HepG2 (cell line): Measurements from ENCODE around the gene GNGT2. TPM values are rescaled to one million over a fixed set of nuclear protein-coding genes. Genes with fewer than 3 reads are reported as not detected.

Source experiments
- AGO2 ChIP-seq: fragments of 200-400 bp; formaldehyde crosslinking; optimal IDR thresholded peaks from 2 replicates; pipeline ENCODE3; 2017; ENCODE audit warnings: mild to moderate bottlenecking, low read depth, low read length, moderate library complexity
- BATF2 ChIP-seq: sonication (generic); formaldehyde crosslinking; IDR thresholded peaks from 2 replicates; pipeline ENCODE4 v1.8.0; 2022; ENCODE audit warnings: mild to moderate bottlenecking, missing genetic modification reagents, moderate library complexity
- HBP1 ChIP-seq: IDR thresholded peaks from 2 replicates; pipeline ENCODE4 v1.6.1; 2016; ENCODE audit warnings: low read depth, control low read depth
- HNF4A ChIP-seq: sonication (generic); formaldehyde crosslinking; IDR thresholded peaks from 2 replicates; pipeline ENCODE4 v1.4.0; 2020; ENCODE audit warnings: missing genetic modification reagents
- IKZF4 ChIP-seq: sonication (generic); formaldehyde crosslinking; IDR thresholded peaks from 2 replicates; pipeline ENCODE4 v1.5.1; 2020; ENCODE audit warnings: borderline replicate concordance, mild to moderate bottlenecking, low read depth, missing genetic modification reagents; ENCODE audit errors: not compliant biosample characterization
- SIN3B ChIP-seq: fragments of 150-350 bp; IDR thresholded peaks from 2 replicates; pipeline ENCODE4 v1.6.1; 2014; ENCODE audit warnings: low read length
- TEAD3 ChIP-seq: optimal IDR thresholded peaks from 2 replicates; pipeline ENCODE3; 2016; ENCODE audit warnings: borderline replicate concordance
- ZC3H4 ChIP-seq: sonication (generic); formaldehyde crosslinking; IDR thresholded peaks from 2 replicates; pipeline ENCODE4 v1.4.0; 2020; ENCODE audit warnings: missing genetic modification reagents, borderline replicate concordance
- ZNF646 ChIP-seq: sonication (generic); formaldehyde crosslinking; IDR thresholded peaks from 2 replicates; pipeline ENCODE4 v1.9.0; 2021; ENCODE audit warnings: mild to moderate bottlenecking, missing genetic modification reagents
- polyA plus RNA-seq, 8 experiments: library from polyadenylated mRNA; depleted of rRNA in 3 of 8; stranded (reverse) in 7 of 8; unstranded in 1 of 8; fragments of >200 nt; fragmentation: Illumina TruSeq in 4 of 8; extraction: Trizol in 4 of 8; gene quantifications; 2 replicates each; pipeline versions ENCODE4 v1.2.1 to v1.2.3, GENCODE V29; 2011 to 2016; ENCODE audit warnings: low read depth in 4 of 8, missing spikeins in 1 of 8, mixed read lengths in 1 of 8; ENCODE audit not compliant: insufficient read depth in 1 of 8
- total RNA-seq, 5 experiments: library from RNA; depleted of rRNA; stranded (reverse); fragments of >200 nt; fragmentation: Illumina TruSeq; extraction: Trizol; gene quantifications; 2 replicates each; pipeline ENCODE4 v1.2.3, GENCODE V29; 2016; ENCODE audit warnings: low read depth in 1 of 5
- TF ChIP-seq, protein P1 (sequence below): sonication (generic); formaldehyde crosslinking; IDR thresholded peaks from 2 replicates; pipeline ENCODE4 v1.4.0; 2020; ENCODE audit warnings: missing genetic modification reagents
- TF ChIP-seq, protein P2 (sequence below): sonication (generic); formaldehyde crosslinking; IDR thresholded peaks from 2 replicates; pipeline ENCODE4 v1.4.0; 2020; ENCODE audit warnings: missing genetic modification reagents

GNGT2 gene
- total and polyA plus RNA-seq, 2 of the 13 experiments (the other 11 are each of a cell fraction or from before 2014, with no cell fraction given) = not detected

DNA sequence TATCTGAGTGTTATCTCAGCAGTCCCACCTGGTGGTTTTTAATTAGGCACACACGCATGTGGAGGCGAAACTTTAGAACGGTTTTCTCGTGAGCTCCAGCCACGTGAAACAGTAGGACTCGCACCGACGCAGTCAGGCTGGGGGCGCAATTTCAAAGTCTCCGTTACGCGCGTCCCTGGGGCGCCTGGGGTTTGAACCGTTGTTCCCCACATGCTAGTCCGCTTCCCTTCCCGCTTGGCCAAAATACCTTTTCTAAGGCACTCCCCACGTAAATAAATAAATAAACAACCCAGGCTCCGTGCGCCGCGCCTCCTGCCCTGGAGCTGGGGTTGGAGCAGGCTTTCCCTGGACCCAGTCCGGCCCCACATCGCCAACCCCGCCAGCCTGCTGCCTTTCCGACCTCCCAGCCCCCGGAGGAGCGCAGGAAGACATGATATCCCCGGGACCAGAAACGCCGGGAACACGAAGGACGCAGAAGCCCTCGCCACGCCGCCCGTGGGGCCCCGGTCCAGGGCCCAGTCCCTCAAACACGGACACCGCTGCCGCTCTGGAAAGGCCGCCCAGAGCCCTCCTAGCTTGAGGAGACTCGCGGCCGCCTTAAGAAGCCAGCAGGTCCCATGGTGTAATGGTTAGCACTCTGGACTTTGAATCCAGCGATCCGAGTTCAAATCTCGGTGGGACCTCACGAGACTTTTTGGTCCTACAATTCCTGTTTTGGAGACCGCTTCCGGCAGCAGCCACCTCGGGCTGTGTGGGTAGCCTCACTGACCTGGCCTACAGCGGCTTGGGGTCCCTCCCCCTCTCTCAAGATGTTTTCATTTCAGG is 18.2 kb downstream of the GNGT2 start (continued):
- no peak; the same call in 1 of the 2 replicates for TF ChIP-seq ZNF646 (CRISPR knock-in tag)
- peak; percentile 99 for TF ChIP-seq HNF4A (CRISPR knock-in tag)
- peak; percentile 25; the same call in 1 of the 2 replicates for TF ChIP-seq BATF2 (CRISPR knock-in tag)
- TF ChIP-seq, protein P1, sequence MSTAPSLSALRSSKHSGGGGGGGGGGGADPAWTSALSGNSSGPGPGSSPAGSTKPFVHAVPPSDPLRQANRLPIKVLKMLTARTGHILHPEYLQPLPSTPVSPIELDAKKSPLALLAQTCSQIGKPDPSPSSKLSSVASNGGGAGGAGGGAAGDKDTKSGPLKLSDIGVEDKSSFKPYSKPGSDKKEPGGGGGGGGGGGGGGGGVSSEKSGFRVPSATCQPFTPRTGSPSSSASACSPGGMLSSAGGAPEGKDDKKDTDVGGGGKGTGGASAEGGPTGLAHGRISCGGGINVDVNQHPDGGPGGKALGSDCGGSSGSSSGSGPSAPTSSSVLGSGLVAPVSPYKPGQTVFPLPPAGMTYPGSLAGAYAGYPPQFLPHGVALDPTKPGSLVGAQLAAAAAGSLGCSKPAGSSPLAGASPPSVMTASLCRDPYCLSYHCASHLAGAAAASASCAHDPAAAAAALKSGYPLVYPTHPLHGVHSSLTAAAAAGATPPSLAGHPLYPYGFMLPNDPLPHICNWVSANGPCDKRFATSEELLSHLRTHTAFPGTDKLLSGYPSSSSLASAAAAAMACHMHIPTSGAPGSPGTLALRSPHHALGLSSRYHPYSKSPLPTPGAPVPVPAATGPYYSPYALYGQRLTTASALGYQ (CRISPR knock-in tag) = peak; percentile 76
- no peak for TF ChIP-seq TEAD3
- TF ChIP-seq, protein P2, sequence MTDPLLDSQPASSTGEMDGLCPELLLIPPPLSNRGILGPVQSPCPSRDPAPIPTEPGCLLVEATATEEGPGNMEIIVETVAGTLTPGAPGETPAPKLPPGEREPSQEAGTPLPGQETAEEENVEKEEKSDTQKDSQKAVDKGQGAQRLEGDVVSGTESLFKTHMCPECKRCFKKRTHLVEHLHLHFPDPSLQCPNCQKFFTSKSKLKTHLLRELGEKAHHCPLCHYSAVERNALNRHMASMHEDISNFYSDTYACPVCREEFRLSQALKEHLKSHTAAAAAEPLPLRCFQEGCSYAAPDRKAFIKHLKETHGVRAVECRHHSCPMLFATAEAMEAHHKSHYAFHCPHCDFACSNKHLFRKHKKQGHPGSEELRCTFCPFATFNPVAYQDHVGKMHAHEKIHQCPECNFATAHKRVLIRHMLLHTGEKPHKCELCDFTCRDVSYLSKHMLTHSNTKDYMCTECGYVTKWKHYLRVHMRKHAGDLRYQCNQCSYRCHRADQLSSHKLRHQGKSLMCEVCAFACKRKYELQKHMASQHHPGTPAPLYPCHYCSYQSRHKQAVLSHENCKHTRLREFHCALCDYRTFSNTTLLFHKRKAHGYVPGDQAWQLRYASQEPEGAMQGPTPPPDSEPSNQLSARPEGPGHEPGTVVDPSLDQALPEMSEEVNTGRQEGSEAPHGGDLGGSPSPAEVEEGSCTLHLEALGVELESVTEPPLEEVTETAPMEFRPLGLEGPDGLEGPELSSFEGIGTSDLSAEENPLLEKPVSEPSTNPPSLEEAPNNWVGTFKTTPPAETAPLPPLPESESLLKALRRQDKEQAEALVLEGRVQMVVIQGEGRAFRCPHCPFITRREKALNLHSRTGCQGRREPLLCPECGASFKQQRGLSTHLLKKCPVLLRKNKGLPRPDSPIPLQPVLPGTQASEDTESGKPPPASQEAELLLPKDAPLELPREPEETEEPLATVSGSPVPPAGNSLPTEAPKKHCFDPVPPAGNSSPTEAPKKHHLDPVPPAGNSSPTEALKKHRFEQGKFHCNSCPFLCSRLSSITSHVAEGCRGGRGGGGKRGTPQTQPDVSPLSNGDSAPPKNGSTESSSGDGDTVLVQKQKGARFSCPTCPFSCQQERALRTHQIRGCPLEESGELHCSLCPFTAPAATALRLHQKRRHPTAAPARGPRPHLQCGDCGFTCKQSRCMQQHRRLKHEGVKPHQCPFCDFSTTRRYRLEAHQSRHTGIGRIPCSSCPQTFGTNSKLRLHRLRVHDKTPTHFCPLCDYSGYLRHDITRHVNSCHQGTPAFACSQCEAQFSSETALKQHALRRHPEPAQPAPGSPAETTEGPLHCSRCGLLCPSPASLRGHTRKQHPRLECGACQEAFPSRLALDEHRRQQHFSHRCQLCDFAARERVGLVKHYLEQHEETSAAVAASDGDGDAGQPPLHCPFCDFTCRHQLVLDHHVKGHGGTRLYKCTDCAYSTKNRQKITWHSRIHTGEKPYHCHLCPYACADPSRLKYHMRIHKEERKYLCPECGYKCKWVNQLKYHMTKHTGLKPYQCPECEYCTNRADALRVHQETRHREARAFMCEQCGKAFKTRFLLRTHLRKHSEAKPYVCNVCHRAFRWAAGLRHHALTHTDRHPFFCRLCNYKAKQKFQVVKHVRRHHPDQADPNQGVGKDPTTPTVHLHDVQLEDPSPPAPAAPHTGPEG (CRISPR knock-in tag) = peak; percentile 83
- TF ChIP-seq SIN3B = no peak
- TF ChIP-seq AGO2 = no peak
- TF ChIP-seq ZC3H4 = peak; percentile 47; the same call in 1 of the 2 replicates
- 0 out of 2 replicates have a peak, but pooled peaks have one; percentile 29 for TF ChIP-seq HBP1 (CRISPR knock-in tag)
- peak; percentile 36 for TF ChIP-seq IKZF4
